NCI-H526 treated with DMSO at 0.1 percent for 48 hours (cell line): ENCODE measurements around the gene KIAA0232.
A peak's percentile ranks its signal among the peaks of the same experiment; 100 is the strongest.

Source experiments
- DNase-seq: peaks from one replicate; lab custom pipeline; 2025; lab: John Stamatoyannopoulos, UW

KIAA0232 gene

GRCh38 chr4:6782147-6782845, at the start of gene KIAA0232:
Gene KIAA0232, plus strand, starts transcription at chr4:6782727. Its CDS starts 41,727 bp downstream, at chr4:6824454.
- peak; percentile 84 for DNase-seq

DNA sequence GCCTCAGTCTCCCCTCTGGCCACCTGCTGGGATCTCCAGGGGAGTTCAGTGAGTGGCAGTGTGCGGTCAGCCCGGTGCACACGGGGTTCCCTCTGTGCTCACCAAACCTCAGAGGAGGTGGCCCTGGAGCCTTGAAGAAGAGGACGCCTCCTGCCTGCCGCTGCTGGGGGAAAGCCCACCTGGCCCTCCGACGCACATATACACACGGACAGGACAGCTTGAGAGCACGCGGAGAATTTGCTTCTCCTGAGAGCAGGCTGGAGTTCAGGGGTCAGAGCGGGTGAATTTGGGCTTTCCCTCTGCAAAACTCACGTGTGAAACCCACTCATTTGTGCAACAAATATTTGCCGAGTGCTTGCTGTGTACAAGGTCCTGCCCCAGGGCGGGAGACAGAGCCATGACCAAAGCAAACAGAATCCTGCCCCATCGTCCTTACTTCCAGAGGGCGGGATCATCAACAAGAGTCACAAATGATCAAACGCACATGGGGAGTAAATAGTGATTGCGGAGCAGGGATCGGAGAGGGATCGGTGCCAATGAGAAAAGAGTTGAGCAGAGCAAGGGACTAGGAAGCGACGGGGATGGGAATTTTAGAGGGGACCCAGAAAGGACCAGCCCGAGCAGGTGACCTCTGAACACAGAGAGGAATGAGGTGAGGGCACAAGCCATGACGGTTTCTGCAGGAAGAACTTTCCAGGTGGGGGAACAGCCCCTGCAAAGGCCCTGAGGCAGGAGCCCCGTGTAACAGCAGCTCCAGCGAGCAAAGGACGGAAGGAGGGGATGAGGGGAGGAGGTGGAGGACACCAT, 49.0 kb upstream of the KIAA0232 start:
- no peak for DNase-seq

- no peak for DNase-seq
Observed at GRCh38 chr4:6734165-6734786, 48.3 kb upstream of the KIAA0232 start.

DNA sequence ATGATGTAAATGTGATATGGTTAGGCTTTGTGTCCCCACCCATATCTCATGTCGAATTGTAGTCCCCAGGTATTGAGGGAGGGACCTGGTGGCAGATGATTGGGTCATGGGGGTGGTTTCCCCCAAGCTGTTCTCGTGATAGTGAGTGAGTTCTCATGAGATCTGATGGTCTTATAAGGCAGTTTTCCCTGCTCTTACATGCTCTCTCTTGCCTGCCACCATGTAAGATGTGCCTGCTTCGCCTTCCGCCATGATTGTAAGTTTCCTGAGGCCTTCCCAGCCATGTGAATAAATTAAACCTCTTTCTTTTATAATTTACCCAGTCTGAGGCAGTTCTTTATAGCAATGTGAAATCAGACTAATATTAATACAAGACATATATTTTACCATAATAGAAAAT, 42.6 kb upstream of the KIAA0232 start:
- DNase-seq, result no peak

- no peak for DNase-seq
Observed at GRCh38 chr4:6740347-6740746, 42.2 kb upstream of the KIAA0232 start.

- no peak for DNase-seq
Observed at GRCh38 chr4:6742507-6742906, 40.0 kb upstream of the KIAA0232 start.

GRCh38 chr4:6742989-6743388, 39.5 kb upstream of the KIAA0232 start:
- DNase-seq, result no peak

DNA sequence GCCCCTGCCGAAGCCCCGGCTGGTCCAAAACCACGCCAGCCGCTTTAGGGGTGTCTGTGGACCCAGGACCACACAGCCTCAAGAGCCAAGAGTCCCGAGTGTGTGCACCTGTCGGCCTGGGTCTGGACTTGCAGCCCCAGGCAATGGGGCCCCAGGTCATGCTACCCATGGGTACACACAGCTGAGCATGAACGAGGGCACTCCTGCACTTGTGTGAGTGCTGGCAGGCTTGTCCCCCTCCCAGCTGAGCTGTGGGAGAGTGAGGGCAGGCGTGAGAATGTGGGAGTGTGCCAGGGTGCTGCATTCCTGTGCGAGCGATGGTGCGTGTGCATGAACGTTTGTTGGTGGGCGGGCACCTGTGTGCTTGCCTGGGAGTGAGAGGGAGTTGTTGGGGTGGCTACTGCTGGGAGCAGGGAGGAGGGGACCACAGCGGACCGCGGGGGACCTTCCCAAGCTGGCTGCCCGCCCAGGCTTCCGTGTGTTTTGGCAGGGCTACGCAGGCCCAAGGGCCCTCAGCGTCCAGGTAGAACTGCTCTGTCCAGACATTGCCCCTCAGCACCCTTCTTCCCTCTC, 35.7 kb upstream of the KIAA0232 start:
- DNase-seq, result no peak

DNA sequence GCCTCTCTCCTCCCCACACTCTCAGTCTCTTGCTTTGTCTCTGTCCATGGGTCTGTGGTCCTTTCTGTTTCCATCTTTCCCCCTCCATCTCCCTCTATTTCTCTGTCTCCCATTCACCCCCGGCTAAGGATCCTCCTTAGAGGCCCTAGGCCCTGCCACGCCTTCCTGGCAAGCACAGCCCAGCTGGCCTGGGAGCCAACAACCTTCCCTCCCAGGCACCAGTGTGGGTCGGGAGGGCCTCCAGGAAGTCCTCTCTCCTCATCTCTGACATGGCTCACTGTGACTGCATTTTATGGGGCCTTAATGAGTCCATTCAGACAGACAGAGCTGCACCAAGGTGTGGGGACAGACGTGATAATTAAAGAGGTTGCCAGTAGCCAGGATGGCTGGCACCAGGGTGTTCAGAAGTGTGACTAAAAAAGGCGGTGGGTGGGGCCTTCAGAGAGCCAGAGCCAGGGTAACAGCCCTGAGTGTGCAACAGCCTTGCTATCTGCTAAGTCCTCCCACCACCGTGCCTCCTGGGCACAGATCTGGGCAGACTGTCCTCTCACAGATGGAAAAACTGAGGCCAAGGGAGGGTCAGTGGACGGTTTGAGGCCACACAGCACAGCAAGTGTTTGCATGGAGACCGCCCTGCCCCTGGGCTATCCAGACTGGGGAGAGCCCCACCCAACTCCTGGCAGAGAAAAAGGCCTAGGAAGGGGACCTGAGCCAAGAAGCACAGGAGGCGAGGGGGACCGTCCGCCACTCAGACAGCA, 35.1 kb upstream of the KIAA0232 start:
- no peak for DNase-seq

DNA sequence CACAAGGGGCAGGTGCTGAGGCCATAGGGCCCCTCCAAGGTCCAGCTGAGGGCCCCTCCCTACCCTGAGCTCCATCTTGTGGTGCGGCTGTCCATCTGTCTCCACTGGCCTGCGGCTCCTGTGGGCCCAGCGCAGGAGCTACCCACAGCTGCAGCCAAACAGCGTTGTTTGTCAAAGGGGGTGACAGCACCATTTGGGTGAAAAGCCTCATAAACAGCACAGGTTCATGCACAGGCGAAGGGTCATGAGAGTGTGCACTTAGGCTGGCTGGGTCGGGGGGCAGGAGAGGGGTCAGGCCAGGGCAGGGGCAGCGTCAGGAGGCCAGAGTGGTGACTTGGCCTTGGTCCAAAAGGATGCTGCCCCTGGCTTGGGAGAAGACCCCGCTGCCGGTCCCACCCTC, 34.2 kb upstream of the KIAA0232 start:
- DNase-seq, result no peak

- no peak for DNase-seq
Observed at GRCh38 chr4:6749340-6750171, 33.0 kb upstream of the KIAA0232 start.

GRCh38 chr4:6750286-6751221, 32.0 kb upstream of the KIAA0232 start:
- no peak for DNase-seq

DNA sequence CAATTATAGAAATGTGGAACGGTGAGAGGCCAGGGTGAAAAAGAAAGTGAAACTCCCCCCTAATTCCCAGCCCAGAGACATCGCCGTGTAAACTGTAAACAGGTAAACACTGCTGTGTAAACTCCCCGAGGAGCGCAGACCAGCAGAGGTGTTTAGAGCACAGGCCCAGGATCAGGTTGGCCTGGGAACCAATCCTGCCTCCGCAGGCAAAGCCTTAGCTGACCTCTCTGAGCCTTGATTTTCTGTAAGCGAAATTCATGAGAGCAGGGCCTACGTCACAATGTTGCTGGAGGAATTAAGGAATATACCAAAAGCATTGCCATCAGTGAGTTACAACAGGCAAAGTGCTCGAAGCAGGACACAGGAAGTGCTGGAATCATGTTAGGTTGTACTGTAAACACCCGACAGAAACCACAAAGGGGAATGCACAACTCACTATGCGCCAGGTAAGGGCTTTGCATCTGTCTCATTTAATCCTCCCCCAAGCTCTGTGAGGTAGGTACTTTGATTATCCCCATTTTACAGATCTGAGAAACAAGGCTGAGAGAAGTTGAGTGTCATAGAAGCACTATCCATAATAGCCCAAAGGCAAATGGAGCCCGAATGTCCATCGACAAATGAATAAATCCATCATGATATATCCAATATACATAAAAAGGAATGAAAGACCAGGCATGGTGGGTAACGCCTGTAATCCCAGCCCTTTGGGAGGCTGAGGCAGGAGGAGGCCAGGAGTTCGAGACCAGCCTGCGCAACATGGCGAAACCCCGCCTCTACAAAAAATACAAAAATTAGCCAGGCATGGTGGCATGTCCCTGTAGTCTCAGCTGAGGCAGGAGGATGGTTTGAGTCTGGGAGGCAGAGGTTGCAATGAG, 30.7 kb upstream of the KIAA0232 start:
- DNase-seq, result no peak

DNA sequence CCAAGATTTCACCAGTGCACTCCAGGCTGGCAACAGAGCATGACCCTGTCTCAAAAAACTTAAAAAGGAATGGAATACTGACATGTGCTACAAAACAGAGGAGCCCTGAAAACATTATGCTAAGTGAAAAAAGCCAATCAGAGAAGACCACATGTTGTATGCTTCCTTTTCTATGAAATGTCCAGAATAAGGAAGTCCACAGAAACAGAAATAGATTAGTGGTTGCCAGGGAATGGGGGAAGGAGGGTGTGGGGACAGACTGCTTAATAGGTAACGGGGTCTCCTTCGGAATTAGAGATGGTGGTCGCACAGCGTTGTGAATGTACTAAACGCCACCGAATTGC, 30.1 kb upstream of the KIAA0232 start:
- no peak for DNase-seq

DNA sequence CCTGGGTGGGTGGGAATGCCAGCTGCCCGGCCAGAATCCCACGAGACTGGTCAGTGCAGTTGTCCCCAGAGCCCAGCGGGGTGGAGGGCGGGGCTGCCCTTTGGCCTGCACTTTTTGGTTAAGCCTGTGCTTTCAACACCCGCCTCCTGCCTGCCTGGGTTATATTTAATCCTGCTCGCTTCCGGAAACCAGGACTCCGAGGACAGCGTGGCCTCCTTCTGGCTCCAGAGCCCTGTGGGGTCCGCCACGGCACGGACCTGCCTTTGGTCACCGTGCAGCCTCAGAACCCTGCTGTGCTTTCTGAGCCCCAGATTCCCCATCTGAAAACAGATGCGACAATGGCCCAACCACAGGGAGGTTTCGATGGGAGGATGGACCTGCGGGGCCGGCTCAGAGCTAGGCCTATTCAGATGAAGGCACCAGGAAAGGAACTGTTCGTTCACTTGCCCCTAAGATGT, 29.4 kb upstream of the KIAA0232 start:
- no peak for DNase-seq

DNA sequence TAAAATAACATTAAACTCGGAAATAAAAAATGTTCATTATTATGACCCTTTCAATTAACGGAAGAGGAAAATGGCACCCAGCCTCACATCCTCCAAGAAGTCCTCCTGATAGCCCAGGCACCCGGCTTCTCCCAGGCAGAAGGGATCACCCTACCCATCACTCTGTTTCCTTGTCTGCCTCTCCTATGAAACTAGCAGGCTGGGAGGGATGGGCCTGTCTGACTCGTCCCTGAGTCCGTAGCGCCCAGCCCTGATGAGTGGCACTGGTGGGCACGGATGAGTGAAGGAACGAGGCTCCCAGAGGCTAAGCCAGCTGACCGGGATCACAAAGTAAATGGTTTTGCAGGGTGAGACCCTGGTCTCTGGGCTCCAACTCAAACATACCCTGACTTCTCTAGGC, 28.6 kb upstream of the KIAA0232 start:
- no peak for DNase-seq

DNA sequence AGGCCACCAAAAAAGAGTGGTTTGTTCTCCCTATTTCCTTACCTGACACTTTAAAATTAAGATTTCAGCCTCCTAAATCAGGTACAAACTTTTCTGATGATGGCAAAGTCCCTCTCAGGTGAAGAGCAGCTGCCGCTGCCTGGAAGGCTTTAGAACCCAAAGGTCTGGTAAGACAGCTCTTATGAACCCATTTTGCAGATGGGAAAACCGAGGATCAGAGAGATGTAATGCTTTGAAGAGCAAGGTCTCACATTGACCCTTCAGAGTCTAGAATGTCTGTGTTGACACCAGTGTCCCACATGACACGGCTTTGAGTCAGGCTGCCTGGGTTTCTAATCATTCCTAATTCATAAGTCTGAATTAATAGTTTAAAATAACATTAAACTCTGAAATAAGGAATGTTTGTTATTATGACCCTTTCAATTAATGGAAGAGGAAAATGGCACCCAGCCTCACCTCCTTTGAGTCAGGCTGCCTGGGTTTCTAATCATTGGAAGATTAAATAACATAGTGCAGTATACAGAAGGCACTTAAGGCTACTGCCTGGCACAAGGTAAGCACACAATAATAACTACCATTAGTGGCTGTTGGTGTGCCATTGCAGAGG, 27.9 kb upstream of the KIAA0232 start:
- no peak for DNase-seq

- no peak for DNase-seq
Observed at GRCh38 chr4:6755088-6755753, 27.3 kb upstream of the KIAA0232 start.
